HepG2 (cell line): ENCODE results near the gene CCDC87. TPM values are rescaled to one million over a fixed set of nuclear protein-coding genes. Genes with fewer than 3 reads are reported as not detected.

Experiments
- CEBPG ChIP-seq: IDR thresholded peaks from 2 replicates; pipeline ENCODE4 v1.6.1; 2016
- FOXJ3 ChIP-seq: sonication (generic); formaldehyde crosslinking; IDR thresholded peaks from 2 replicates; pipeline ENCODE4 v1.4.0; 2020; ENCODE audit warnings: missing genetic modification reagents, mild to moderate bottlenecking, borderline replicate concordance
- FOXK1 ChIP-seq: sonication (generic); formaldehyde crosslinking; IDR thresholded peaks from 2 replicates; pipeline ENCODE4 v1.4.0; 2020; ENCODE audit warnings: low read depth, missing genetic modification reagents, borderline replicate concordance
- KDM3A ChIP-seq: IDR thresholded peaks from 2 replicates; pipeline ENCODE4 v1.6.1; 2018; ENCODE audit warnings: low read depth, missing compliant biosample characterization
- MED13 ChIP-seq: sonication (generic); formaldehyde crosslinking; IDR thresholded peaks from 2 replicates; pipeline ENCODE4 v1.5.0; 2020; ENCODE audit warnings: missing genetic modification reagents
- MXD4 ChIP-seq: IDR thresholded peaks from 2 replicates; pipeline ENCODE4 v1.6.1; 2016; ENCODE audit warnings: mild to moderate bottlenecking, missing biosample characterization, missing genetic modification reagents
- REL ChIP-seq: sonication (generic); formaldehyde crosslinking; conservative IDR thresholded peaks from 2 replicates; pipeline ENCODE4 v1.8.0; 2022; ENCODE audit warnings: mild to moderate bottlenecking, missing genetic modification reagents, moderate library complexity
- RNF2 ChIP-seq: fragments of 450-650 bp; conservative IDR thresholded peaks from 2 replicates; pipeline ENCODE4 v1.6.1; 2016; ENCODE audit warnings: low read depth
- TFDP1 ChIP-seq: IDR thresholded peaks from 2 replicates; pipeline ENCODE4 v1.6.1; 2016; ENCODE audit warnings: missing compliant biosample characterization, missing genetic modification reagents, borderline replicate concordance
- U2AF2 ChIP-seq: fragments of 200-400 bp; formaldehyde crosslinking; IDR thresholded peaks from 2 replicates; pipeline ENCODE4 v1.6.1; 2017; ENCODE audit warnings: low read depth, mild to moderate bottlenecking, low read length
- YY1 ChIP-seq: IDR thresholded peaks from 2 replicates; pipeline ENCODE4 v1.6.1; 2011; ENCODE audit warnings: low read length, low read depth, moderate library complexity, mild to moderate bottlenecking; ENCODE audit not compliant: insufficient read depth, insufficient replicate concordance
- ZBTB25 ChIP-seq: IDR thresholded peaks from 2 replicates; pipeline ENCODE4 v1.6.1; 2018; ENCODE audit warnings: missing genetic modification reagents
- ZNF101 ChIP-seq: sonication (generic); formaldehyde crosslinking; IDR thresholded peaks from 2 replicates; pipeline ENCODE4 v1.4.0; 2020; ENCODE audit warnings: mild to moderate bottlenecking, low read depth, missing genetic modification reagents, borderline replicate concordance
- ZNF232 ChIP-seq: sonication (generic); formaldehyde crosslinking; IDR thresholded peaks from 2 replicates; pipeline ENCODE4 v1.4.0; 2020; ENCODE audit warnings: missing genetic modification reagents, borderline replicate concordance
- ZNF276 ChIP-seq: sonication (generic); formaldehyde crosslinking; IDR thresholded peaks from 2 replicates; pipeline ENCODE4 v1.4.0; 2020; ENCODE audit warnings: mild to moderate bottlenecking, low read depth, missing genetic modification reagents
- ZNF816 ChIP-seq: sonication (generic); formaldehyde crosslinking; IDR thresholded peaks from 2 replicates; pipeline ENCODE4 v1.8.0; 2022; ENCODE audit warnings: missing genetic modification reagents, mild to moderate bottlenecking, borderline replicate concordance
- polyA plus RNA-seq, 8 experiments: library from polyadenylated mRNA; depleted of rRNA in 3 of 8; stranded (reverse) in 7 of 8; unstranded in 1 of 8; fragments of >200 nt; fragmentation: Illumina TruSeq in 4 of 8; extraction: Trizol in 4 of 8; gene quantifications; 2 replicates each; pipeline versions ENCODE4 v1.2.1 to v1.2.3, GENCODE V29; 2011 to 2016; ENCODE audit warnings: low read depth in 4 of 8, missing spikeins in 1 of 8, mixed read lengths in 1 of 8; ENCODE audit not compliant: insufficient read depth in 1 of 8
- total RNA-seq, 5 experiments: library from RNA; depleted of rRNA; stranded (reverse); fragments of >200 nt; fragmentation: Illumina TruSeq; extraction: Trizol; gene quantifications; 2 replicates each; pipeline ENCODE4 v1.2.3, GENCODE V29; 2016; ENCODE audit warnings: low read depth in 1 of 5
- TF ChIP-seq, protein P1 (sequence below): sonication (generic); formaldehyde crosslinking; IDR thresholded peaks from 2 replicates; pipeline ENCODE4 v1.4.0; 2020; ENCODE audit warnings: missing genetic modification reagents
- TF ChIP-seq, protein P2 (sequence below): sonication (generic); formaldehyde crosslinking; IDR thresholded peaks from 2 replicates; pipeline ENCODE4 v1.4.0; 2020; ENCODE audit warnings: low read depth, mild to moderate bottlenecking, missing genetic modification reagents

The CCDC87 gene
- total and polyA plus RNA-seq, 2 of the 13 experiments (the other 11 are each of a cell fraction or from before 2014, with no cell fraction given): 0.05 to 0.42 TPM

GRCh38 chr11:66638177-66639065, 45.6 kb upstream of the CCDC87 start, which contains the start of gene RBM4 (continued):
- TF ChIP-seq, protein P1, sequence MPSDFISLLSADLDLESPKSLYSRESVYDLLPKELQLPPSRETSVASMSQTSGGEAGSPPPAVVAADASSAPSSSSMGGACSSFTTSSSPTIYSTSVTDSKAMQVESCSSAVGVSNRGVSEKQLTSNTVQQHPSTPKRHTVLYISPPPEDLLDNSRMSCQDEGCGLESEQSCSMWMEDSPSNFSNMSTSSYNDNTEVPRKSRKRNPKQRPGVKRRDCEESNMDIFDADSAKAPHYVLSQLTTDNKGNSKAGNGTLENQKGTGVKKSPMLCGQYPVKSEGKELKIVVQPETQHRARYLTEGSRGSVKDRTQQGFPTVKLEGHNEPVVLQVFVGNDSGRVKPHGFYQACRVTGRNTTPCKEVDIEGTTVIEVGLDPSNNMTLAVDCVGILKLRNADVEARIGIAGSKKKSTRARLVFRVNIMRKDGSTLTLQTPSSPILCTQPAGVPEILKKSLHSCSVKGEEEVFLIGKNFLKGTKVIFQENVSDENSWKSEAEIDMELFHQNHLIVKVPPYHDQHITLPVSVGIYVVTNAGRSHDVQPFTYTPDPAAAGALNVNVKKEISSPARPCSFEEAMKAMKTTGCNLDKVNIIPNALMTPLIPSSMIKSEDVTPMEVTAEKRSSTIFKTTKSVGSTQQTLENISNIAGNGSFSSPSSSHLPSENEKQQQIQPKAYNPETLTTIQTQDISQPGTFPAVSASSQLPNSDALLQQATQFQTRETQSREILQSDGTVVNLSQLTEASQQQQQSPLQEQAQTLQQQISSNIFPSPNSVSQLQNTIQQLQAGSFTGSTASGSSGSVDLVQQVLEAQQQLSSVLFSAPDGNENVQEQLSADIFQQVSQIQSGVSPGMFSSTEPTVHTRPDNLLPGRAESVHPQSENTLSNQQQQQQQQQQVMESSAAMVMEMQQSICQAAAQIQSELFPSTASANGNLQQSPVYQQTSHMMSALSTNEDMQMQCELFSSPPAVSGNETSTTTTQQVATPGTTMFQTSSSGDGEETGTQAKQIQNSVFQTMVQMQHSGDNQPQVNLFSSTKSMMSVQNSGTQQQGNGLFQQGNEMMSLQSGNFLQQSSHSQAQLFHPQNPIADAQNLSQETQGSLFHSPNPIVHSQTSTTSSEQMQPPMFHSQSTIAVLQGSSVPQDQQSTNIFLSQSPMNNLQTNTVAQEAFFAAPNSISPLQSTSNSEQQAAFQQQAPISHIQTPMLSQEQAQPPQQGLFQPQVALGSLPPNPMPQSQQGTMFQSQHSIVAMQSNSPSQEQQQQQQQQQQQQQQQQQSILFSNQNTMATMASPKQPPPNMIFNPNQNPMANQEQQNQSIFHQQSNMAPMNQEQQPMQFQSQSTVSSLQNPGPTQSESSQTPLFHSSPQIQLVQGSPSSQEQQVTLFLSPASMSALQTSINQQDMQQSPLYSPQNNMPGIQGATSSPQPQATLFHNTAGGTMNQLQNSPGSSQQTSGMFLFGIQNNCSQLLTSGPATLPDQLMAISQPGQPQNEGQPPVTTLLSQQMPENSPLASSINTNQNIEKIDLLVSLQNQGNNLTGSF: no peak
- no peak for TF ChIP-seq FOXK1 (CRISPR knock-in tag)
- TF ChIP-seq ZNF816 (CRISPR knock-in tag): peak; percentile 62; the same call in 1 of the 2 replicates
- no peak for TF ChIP-seq ZNF101 (CRISPR knock-in tag)
- TF ChIP-seq FOXJ3 (CRISPR knock-in tag): no peak; the same call in 1 of the 2 replicates
- TF ChIP-seq ZBTB25 (CRISPR knock-in tag): no peak; the same call in 1 of the 2 replicates
- peak; percentile 82; the same call in 1 of the 2 replicates for TF ChIP-seq TFDP1
- TF ChIP-seq YY1: peak; percentile 96
- no peak for TF ChIP-seq KDM3A
- TF ChIP-seq REL (CRISPR knock-in tag): 0 out of 2 replicates have a peak, but pooled peaks have one; percentile 71
- TF ChIP-seq ZNF232: no peak
- peak; percentile 63 for TF ChIP-seq MXD4
- TF ChIP-seq RNF2: 0 out of 2 replicates have a peak, but pooled peaks have one; percentile 50
- TF ChIP-seq CEBPG (CRISPR knock-in tag): peak; percentile 75
- TF ChIP-seq U2AF2: no peak
- TF ChIP-seq, protein P2, sequence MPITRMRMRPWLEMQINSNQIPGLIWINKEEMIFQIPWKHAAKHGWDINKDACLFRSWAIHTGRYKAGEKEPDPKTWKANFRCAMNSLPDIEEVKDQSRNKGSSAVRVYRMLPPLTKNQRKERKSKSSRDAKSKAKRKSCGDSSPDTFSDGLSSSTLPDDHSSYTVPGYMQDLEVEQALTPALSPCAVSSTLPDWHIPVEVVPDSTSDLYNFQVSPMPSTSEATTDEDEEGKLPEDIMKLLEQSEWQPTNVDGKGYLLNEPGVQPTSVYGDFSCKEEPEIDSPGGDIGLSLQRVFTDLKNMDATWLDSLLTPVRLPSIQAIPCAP: no peak
- no peak for TF ChIP-seq MED13 (CRISPR knock-in tag)
- TF ChIP-seq ZNF276 (CRISPR knock-in tag): no peak
